ENCODE data around the gene ZNF677.
"Not testable (repeated sequence)": the region's sequence is repeated elsewhere in the genome, so short reads cannot be mapped to it uniquely, and the experiment has no call there.

Gene ZNF677

DNA sequence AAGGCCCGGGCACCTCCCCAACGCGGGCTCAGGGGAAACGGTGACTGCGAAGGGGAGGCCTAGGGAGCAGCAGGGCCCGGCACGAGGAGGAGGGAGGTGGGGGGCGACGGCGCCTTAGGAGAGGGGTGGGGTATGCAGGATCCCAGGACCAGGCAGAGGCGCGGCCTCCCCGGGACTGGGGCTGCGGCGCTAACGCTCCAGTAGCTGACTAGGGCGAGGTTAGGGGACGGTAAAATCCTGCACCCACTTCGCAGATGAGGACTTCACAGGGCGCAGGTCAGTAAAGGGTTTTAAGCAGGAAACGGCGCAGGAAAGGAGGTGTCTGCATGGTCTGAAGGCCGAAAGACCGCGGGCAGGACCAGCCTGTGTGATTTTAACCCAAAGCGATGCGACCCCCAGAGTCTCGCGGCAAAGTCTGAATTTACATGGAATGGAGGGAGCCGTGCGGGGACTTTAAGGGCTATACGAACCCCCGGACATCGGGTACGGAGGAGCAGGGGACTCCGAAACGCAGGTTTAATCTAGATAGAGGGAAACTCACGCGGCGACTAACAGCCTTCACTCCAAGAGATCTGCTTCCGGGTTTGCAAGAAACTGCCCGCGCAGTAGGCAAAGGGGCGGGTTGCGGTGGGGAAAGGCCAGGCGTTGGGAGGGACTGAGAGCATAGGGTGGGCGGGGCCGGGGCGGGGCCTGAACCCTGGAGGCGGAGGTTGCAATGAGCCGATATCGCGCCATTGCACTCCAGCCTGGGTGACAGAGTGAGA, 61.7 kb downstream of the ZNF677 start, which contains the start of gene ZNF665:
Gene ZNF665 (minus strand): TSS at position 588 of the 764 bp plus-strand sequence. CDS start 10,460 bp downstream, outside the sequence.
- peak; percentile 10 for DNase-seq

DNA sequence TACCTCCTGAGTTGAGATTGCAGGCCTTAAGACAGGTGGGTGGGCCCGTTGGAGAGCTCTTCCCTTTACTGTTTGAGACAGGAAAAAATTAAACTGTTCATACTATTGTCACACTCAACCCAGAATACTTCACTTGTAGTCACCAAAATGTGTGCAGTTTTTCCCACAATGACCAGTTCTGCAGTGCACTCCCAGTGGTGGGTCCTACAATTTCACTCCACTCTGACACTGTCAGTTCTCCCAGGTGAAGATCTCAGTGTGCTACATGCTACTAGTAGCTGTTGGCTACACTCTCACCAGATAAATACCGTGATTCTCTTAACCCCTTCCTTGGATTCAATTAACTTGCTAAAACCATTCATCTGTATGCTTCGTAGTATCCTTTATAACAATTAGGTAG, 64.4 kb downstream of the ZNF677 start:
- DNase-seq, result no peak

DNA sequence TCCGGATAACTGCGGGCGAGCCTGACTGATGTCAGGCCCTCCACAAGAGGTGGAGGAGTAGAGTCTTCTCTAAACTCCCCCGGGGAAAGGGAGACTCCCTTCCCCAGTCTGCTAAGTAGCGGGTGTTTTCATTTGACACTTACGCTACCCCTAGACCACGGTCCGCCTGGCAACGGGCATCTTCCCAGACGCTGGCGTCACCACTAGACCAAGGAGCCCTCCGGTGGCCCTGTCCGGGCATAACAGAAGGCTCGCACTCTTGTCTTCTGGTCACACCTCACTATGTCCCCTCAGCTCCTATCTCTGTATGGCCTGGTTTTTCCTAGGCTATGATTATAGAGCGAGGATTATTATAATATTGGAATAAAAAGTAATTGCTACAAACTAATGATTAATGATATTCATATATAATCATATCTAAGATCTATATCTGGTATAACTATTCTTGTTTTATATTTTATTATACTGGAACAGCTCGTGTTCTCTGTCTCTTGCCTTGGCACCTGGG, 64.9 kb downstream of the ZNF677 start:
- not testable (repeated sequence) for DNase-seq

All from NCI-H526 treated with DMSO at 0.1 percent for 48 hours (cell line).